ENCODE results near the gene VPS8.
"Not testable (repeated sequence)": the region's sequence is repeated elsewhere in the genome, so short reads cannot be mapped to it uniquely, and the experiment has no call there.

VPS8 gene

GRCh38 chr3:184981071-184981470 is 169.1 kb downstream of the VPS8 start:
- DNase-seq (ENCODE audit: low read depth in 2 of 3, low spot score in 2 of 3): no peak

- no peak for DNase-seq (ENCODE audit: low read depth in 2 of 3, low spot score in 2 of 3)
Observed at GRCh38 chr3:184982076-184982475, 170.1 kb downstream of the VPS8 start.

GRCh38 chr3:184985586-184985985 is 173.6 kb downstream of the VPS8 start:
- DNase-seq (ENCODE audit: low read depth in 2 of 3, low spot score in 2 of 3): no peak

- DNase-seq (ENCODE audit: low read depth in 2 of 3, low spot score in 2 of 3): no peak
Observed at GRCh38 chr3:184986366-184986889, 174.5 kb downstream of the VPS8 start.

- no peak for DNase-seq (ENCODE audit: low read depth in 2 of 3, low spot score in 2 of 3)
Observed at GRCh38 chr3:184993394-184993793, 181.4 kb downstream of the VPS8 start.

GRCh38 chr3:185003876-185004275 is 191.9 kb downstream of the VPS8 start:
- not testable (repeated sequence) for DNase-seq (ENCODE audit: low read depth in 2 of 3, low spot score in 2 of 3)

- no peak for DNase-seq (ENCODE audit: low read depth in 2 of 3, low spot score in 2 of 3)
Observed at GRCh38 chr3:185009650-185010049, 197.7 kb downstream of the VPS8 start.

GRCh38 chr3:185017584-185017983 is 205.6 kb downstream of the VPS8 start:
- DNase-seq (ENCODE audit: low read depth in 2 of 3, low spot score in 2 of 3): not testable (repeated sequence)

GRCh38 chr3:185017996-185018395 is 206.0 kb downstream of the VPS8 start:
- not testable (repeated sequence) for DNase-seq (ENCODE audit: low read depth in 2 of 3, low spot score in 2 of 3)

- DNase-seq (ENCODE audit: low read depth in 2 of 3, low spot score in 2 of 3): no peak
Observed at GRCh38 chr3:185021256-185021655, 209.3 kb downstream of the VPS8 start.

GRCh38 chr3:185024406-185024805 is 212.4 kb downstream of the VPS8 start:
- no peak for DNase-seq (ENCODE audit: low read depth in 2 of 3, low spot score in 2 of 3)

GRCh38 chr3:185024966-185025365 is 213.0 kb downstream of the VPS8 start:
- no peak for DNase-seq (ENCODE audit: low read depth in 2 of 3, low spot score in 2 of 3)

GRCh38 chr3:185028121-185028520 is 216.2 kb downstream of the VPS8 start:
- no peak for DNase-seq (ENCODE audit: low read depth in 2 of 3, low spot score in 2 of 3)

GRCh38 chr3:185029086-185029485 is 217.1 kb downstream of the VPS8 start:
- DNase-seq (ENCODE audit: low read depth in 2 of 3, low spot score in 2 of 3): no peak

- no peak for DNase-seq (ENCODE audit: low read depth in 2 of 3, low spot score in 2 of 3)
Observed at GRCh38 chr3:185030399-185030798, 218.4 kb downstream of the VPS8 start.

GRCh38 chr3:185030951-185031350 is 219.0 kb downstream of the VPS8 start:
- DNase-seq (ENCODE audit: low read depth in 2 of 3, low spot score in 2 of 3): no peak

GRCh38 chr3:185037801-185038200 is 225.8 kb downstream of the VPS8 start:
- DNase-seq (ENCODE audit: low read depth in 2 of 3, low spot score in 2 of 3): no peak

GRCh38 chr3:185040425-185040824 is 228.5 kb downstream of the VPS8 start:
- no peak for DNase-seq (ENCODE audit: low read depth in 2 of 3, low spot score in 2 of 3)

GRCh38 chr3:185041540-185041939 is 229.6 kb downstream of the VPS8 start:
- no peak for DNase-seq (ENCODE audit: low read depth in 2 of 3, low spot score in 2 of 3)

- no peak for DNase-seq (ENCODE audit: low read depth in 2 of 3, low spot score in 2 of 3)
Observed at GRCh38 chr3:185042312-185043050, 230.5 kb downstream of the VPS8 start.

- DNase-seq (ENCODE audit: low read depth in 2 of 3, low spot score in 2 of 3): no peak
Observed at GRCh38 chr3:185046164-185046515, 234.2 kb downstream of the VPS8 start.

- no peak for DNase-seq (ENCODE audit: low read depth in 2 of 3, low spot score in 2 of 3)
Observed at GRCh38 chr3:185046603-185047002, 234.6 kb downstream of the VPS8 start.

- no peak for DNase-seq (ENCODE audit: low read depth in 2 of 3, low spot score in 2 of 3)
Observed at GRCh38 chr3:185049710-185050109, 237.7 kb downstream of the VPS8 start.
